Measurements from ENCODE around the gene GET4. TPM values are rescaled to one million over a fixed set of nuclear protein-coding genes. Genes with fewer than 3 reads are reported as not detected.

GET4 gene
- total and polyA plus RNA-seq, 2 experiments from 2014 or later, result 48.3 to 102 TPM

DNA sequence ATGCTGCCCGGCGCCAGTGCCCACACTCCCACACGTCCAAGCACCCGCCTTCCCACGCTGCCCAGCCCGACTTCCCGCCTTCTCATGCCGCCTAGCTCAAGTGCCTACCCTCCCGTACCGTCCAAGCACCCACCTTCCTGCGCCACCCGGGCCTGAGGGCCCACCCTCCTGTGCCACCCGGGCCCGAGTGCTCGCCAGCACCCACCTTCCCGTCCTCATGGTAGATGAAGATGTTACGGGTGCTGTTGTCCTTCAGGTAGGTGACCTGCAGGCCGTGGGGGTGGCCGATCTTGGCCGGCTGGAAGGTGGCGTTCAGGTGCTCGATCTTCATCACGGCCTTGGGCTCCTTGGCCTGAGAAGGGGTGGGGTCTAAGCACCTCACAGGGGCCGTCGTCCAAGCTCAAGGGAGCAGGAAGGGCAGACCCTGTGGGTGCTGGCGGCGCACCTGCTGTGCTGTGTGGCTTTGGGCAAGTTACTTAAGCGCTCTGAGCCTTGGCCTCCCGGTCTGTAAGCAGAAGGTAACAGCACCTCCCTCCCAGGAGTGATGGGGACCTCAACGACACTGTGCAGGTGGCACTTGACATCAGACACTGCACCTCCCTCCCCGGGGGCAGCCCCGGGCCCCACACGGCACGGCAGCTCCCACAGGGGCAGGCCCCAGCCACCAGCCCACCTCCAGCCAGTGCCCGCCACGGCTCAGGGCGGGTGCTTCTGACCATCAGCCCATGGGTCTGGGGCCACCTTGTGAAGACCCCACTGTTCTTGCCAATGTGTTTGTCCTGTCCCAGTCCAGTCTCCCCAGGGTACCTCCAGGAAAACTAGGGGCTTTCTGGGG, 27.8 kb downstream of the GET4 start:
- TF ChIP-seq EZH2phosphoT487 (IDR thresholded peaks at IDR 0.05; ENCODE audit: low read depth, severe bottlenecking, unreplicated experiment), result no peak
- TF ChIP-seq, protein P1, sequence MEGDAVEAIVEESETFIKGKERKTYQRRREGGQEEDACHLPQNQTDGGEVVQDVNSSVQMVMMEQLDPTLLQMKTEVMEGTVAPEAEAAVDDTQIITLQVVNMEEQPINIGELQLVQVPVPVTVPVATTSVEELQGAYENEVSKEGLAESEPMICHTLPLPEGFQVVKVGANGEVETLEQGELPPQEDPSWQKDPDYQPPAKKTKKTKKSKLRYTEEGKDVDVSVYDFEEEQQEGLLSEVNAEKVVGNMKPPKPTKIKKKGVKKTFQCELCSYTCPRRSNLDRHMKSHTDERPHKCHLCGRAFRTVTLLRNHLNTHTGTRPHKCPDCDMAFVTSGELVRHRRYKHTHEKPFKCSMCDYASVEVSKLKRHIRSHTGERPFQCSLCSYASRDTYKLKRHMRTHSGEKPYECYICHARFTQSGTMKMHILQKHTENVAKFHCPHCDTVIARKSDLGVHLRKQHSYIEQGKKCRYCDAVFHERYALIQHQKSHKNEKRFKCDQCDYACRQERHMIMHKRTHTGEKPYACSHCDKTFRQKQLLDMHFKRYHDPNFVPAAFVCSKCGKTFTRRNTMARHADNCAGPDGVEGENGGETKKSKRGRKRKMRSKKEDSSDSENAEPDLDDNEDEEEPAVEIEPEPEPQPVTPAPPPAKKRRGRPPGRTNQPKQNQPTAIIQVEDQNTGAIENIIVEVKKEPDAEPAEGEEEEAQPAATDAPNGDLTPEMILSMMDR (IDR thresholded peaks at IDR 0.05; ENCODE audit: poor library complexity), result no peak
- TF ChIP-seq EZH2 (IDR thresholded peaks at IDR 0.05; ENCODE audit: borderline replicate concordance), result no peak
- WGBS (ENCODE audit: low lambda C conversion rate, missing lambda C conversion rate), result 91% methylated on average over 28 of the region's 37 CpGs
- no peak for DNase-seq (ENCODE audit: low spot score)

DNA sequence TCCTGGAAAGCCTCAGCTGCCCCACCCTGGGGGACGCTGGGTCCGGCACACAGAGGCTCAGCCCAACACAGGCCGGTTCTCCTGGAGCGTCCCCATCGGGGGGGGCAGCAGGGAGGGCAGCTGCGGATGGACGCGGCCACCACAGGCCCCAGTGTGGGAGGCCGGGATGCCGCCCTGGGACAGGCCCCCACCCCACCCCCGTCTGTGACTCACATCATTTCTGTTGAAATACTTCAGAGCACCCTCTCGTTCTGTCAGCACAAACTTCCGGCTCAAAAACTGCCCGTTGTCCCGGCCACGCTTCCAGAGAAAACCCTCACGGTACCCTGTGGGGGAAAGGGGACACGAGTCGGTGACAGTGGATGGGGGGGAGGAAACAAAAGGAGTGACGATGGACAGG, 28.5 kb downstream of the GET4 start:
- no peak for DNase-seq (ENCODE audit: low spot score)
- Histone ChIP-seq H2AFZ (no peak overlapping the region), H3K9me2 (replicated peaks; ENCODE audit: insufficient read depth) (no peaks in the 10 kb centered on the region), H4K20me1 (ENCODE audit: insufficient read depth, poor library complexity, severe bottlenecking) (no peaks in the 10 kb centered on the region), H3K79me2 (no peaks in the 10 kb centered on the region), H3K27me3 (peaks cover 6% of the 10 kb centered on the region), H3K36me3 (replicated peaks; ENCODE audit: insufficient read depth, low read depth) (no peaks in the 10 kb centered on the region), H3K4me1 (ENCODE audit: insufficient read depth) (peaks cover 6% of the 10 kb centered on the region), H3K4me3 (no peak overlapping the region), H3K4me2 (no peak overlapping the region), H3K27ac (no peak overlapping the region), H3K9me3 (ENCODE audit: low read depth) (no peaks in the 10 kb centered on the region)
- TF ChIP-seq EZH2phosphoT487 (IDR thresholded peaks at IDR 0.05; ENCODE audit: low read depth, severe bottlenecking, unreplicated experiment) (no peak), EZH2 (IDR thresholded peaks at IDR 0.05; ENCODE audit: borderline replicate concordance) (no peak)
- TF ChIP-seq, protein P1 (IDR thresholded peaks at IDR 0.05; ENCODE audit: poor library complexity), result no peak
- WGBS (ENCODE audit: low lambda C conversion rate, missing lambda C conversion rate), result 70% methylated on average over 10 of the region's 20 CpGs

More for the DNA sequence above, 27.8 kb downstream of the GET4 start:
- no peak overlapping the region for H3K27ac ChIP-seq
- H3K4me3 ChIP-seq, result no peak overlapping the region
- H3K79me2 ChIP-seq, result no peaks in the 10 kb centered on the region
- peaks cover 6% of the 10 kb centered on the region for H3K27me3 ChIP-seq
- H2AFZ ChIP-seq, result no peak overlapping the region
- no peak overlapping the region for H3K4me2 ChIP-seq
- H4K20me1 ChIP-seq (ENCODE audit: insufficient read depth, poor library complexity, severe bottlenecking), result no peaks in the 10 kb centered on the region
- H3K4me1 ChIP-seq (ENCODE audit: insufficient read depth), result no peaks in the 10 kb centered on the region
- no peaks in the 10 kb centered on the region for H3K9me2 ChIP-seq (replicated peaks; ENCODE audit: insufficient read depth)
- H3K9me3 ChIP-seq (ENCODE audit: low read depth), result no peaks in the 10 kb centered on the region
- H3K36me3 ChIP-seq (replicated peaks; ENCODE audit: insufficient read depth, low read depth), result no peaks in the 10 kb centered on the region

DNA sequence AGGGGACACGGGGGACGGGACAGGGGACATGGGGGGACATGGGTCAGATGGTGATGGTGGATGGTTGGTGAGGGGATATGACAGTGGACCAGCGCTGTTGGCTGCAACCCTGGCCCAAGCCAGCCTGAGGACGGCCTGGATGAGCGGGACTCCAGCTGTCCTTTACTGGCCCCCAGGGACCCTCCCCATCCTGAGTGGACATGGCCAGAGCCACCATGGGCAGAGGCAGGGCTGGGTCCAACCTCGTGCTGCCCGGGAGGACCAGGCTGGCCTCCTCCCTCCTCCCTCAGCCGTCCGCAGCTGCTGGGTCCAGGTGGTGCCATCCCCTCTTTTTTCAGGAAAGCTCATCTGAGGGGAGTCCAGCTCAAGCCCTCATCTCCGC, 30.4 kb downstream of the GET4 start:
- H2AFZ ChIP-seq, result no peak overlapping the region
- DNase-seq (ENCODE audit: low spot score), result no peak
- no peak overlapping the region for H3K4me3 ChIP-seq
- H3K4me2 ChIP-seq, result no peak overlapping the region
- no peaks in the 10 kb centered on the region for H3K9me2 ChIP-seq (replicated peaks; ENCODE audit: insufficient read depth)
- H3K79me2 ChIP-seq, result no peaks in the 10 kb centered on the region
- 84% methylated on average over 7 of the region's 10 CpGs for WGBS (ENCODE audit: low lambda C conversion rate, missing lambda C conversion rate)
- peaks cover 6% of the 10 kb centered on the region for H3K27me3 ChIP-seq
- H3K36me3 ChIP-seq (replicated peaks; ENCODE audit: insufficient read depth, low read depth), result no peaks in the 10 kb centered on the region
- no peaks in the 10 kb centered on the region for H3K9me3 ChIP-seq (ENCODE audit: low read depth)
- no peak overlapping the region for H3K27ac ChIP-seq
- no peaks in the 10 kb centered on the region for H4K20me1 ChIP-seq (ENCODE audit: insufficient read depth, poor library complexity, severe bottlenecking)
- peaks cover 7% of the 10 kb centered on the region for H3K4me1 ChIP-seq (ENCODE audit: insufficient read depth)
- TF ChIP-seq EZH2 (IDR thresholded peaks at IDR 0.05; ENCODE audit: borderline replicate concordance) (no peak), EZH2phosphoT487 (IDR thresholded peaks at IDR 0.05; ENCODE audit: low read depth, severe bottlenecking, unreplicated experiment) (no peak)
- TF ChIP-seq, protein P1 (IDR thresholded peaks at IDR 0.05; ENCODE audit: poor library complexity), result no peak

Measured in hepatocyte (in vitro differentiated cells).